Measurements from ENCODE around the gene TBX21.
"Not testable (repeated sequence)": the region's sequence is repeated elsewhere in the genome, so short reads cannot be mapped to it uniquely, and the experiment has no call there.

The TBX21 gene

DNA sequence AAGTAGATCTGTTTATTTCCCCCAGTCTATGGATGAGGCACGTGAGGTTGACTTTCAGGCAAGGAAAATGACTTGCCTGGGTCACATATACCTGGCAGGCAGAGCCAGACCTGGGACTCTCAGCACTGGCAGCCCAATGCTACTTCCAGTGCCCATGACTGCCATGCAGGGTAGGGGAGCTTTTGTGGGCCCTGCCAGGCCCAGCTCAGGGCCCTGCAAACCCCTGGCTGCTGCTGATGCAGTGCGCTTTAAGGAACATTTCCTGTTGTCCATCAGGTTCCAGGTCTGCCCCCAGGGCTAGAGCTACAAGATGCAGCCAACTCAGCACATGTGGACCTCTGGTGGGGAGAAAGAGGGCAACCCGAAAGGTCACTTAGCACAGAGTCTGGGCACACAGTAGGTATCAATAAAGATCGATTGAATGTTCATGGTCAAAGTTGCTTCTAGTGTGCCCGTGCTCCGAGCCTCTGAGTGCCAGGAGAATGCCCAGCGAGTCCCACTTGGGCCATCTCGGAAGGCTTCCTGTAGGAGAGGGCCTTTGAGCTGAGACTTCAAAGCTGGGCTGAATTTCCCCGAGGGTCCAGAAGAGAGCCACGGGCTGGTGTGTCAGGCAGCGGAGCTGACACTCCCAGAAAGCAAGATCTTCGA is 513 bp upstream of the TBX21 start:
- DNase-seq (ENCODE audit: low spot score): no peak

DNA sequence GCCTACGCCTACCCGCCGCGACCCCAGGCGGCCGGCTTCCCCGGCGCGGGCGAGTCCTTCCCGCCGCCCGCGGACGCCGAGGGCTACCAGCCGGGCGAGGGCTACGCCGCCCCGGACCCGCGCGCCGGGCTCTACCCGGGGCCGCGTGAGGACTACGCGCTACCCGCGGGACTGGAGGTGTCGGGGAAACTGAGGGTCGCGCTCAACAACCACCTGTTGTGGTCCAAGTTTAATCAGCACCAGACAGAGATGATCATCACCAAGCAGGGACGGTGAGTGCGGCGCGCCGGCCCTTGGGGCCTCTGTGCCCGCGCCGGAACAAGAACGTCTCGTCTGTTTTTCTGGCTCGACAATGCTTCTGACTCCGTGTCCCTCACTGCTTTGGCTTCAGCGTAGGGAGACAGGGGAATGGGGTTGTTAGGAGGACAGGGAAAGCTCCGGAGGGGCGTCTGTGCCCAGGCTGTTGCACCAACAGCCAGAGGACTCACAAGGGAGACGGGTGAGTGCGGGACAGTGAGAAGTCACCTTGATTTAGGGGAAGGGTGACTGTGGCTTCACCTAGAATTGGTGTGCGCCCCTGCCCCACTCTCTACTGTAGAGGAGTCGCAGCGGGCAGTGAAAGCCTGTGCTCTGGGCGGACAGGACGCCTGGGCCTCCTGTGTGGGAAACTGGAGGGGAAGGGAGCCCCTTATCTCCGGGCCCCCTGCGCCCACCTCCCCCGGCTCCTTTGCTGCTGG is 806 bp downstream of the TBX21 start:
- no peak for DNase-seq (ENCODE audit: low spot score)

- DNase-seq (ENCODE audit: low spot score): no peak
Observed at GRCh38 chr17:47735139-47735464, 2.1 kb downstream of the TBX21 start.

- DNase-seq (ENCODE audit: low spot score): no peak
Observed at GRCh38 chr17:47735536-47736011, 2.5 kb downstream of the TBX21 start.

DNA sequence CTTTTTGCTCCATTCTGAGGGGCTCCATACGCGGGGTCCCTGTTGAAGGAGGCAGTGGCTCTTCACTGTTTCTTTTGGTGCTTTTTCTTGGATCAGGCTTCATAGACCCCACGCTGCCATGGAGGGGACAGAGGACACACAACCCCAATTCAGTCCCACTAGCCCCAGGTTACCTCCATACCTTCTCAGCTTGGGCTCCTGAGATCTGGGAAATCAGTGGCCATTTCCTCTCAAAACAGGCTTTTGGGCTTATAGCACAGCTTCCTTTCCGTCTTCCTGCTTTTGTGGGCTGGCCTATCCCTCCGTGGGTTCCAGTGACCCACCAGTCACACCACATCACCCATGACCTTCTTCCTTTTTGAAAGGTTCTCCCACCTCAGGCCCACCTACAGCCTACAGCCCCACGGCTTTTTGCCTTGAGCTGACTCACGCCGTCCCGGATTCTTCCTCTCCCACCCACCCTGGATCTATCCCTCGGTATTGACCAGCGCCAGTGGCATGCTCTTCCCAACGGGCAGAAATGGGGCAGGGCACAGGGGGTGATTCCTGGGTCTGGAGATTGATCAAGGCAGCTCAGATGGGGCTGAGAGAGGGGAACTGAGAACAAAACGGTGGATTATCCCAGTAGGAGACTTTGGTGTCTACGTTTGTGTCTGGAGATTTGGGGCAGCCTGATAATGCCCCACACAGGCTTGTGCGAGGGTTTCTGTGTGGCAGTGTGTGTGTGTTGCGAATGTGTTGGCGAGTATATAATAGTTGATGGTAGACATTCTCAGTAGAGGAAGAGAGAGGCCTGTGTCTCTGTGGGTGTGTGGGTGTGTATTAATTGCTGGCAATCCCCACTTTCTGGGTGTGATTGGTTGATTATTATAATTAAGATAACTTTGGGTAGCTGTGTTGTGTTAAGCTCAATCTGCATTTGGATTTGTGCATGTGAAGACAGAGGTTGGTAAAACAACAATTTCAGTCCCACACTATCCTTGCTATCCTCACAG is 3.8 kb downstream of the TBX21 start:
- DNase-seq (ENCODE audit: low spot score): no peak

- DNase-seq (ENCODE audit: low spot score): no peak
Observed at GRCh38 chr17:47738178-47738577, 5.1 kb downstream of the TBX21 start.

DNA sequence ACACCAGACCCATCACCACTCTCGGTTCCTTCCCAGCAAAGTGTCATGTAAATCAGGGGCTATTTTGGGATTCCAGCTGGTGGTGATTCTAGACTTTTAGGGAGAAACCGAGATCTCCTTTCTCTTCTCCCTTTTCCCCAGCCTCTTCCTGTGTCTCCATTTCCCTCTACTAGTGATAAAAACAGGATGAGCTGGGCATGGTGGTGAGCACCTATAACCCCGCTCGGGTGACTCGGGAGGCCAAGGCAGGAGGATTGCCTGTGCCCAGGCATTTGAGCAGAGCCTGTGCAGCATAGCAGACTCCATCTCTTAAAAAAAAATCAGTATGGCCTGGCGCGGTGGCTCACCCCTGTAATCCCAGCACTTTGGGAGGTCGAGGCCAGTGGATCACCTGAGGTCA is 6.1 kb downstream of the TBX21 start:
- DNase-seq (ENCODE audit: low spot score): no peak

GRCh38 chr17:47739945-47740344 is 6.9 kb downstream of the TBX21 start:
- not testable (repeated sequence) for DNase-seq (ENCODE audit: low spot score)

DNA sequence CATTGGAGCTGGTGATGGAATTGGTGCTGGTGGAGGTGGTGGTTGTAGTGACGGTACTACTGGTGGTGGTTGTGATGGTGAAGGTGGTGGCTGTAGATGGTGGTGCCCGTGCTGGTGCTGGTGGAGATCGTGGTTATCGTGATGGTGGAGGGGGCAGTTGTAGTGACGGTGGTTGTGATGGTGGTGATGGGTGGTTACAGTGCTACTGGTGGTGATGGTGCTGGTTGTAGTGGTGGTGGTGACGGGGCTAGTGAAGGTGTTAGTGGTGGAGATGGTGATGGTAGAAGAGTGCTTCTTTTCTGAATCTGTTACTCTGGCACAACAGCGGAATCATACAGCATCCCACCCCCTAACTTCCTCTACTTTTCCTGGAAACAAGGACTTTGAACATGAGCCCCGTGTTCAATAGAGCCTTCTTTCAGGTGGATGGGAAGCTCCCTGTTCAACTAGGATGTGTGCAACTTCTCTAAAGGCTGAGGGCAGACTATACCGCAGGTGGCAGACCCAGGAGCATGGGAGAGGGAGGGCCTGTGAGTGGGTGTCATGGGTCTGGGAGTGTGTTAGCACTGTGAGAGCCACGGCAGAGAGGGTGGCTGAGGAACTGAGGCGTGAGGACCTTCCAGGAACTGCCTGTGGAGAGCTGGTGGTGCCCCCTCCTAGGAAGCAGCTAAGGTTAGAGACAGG is 8.2 kb downstream of the TBX21 start:
- DNase-seq (ENCODE audit: low spot score): no peak

DNA sequence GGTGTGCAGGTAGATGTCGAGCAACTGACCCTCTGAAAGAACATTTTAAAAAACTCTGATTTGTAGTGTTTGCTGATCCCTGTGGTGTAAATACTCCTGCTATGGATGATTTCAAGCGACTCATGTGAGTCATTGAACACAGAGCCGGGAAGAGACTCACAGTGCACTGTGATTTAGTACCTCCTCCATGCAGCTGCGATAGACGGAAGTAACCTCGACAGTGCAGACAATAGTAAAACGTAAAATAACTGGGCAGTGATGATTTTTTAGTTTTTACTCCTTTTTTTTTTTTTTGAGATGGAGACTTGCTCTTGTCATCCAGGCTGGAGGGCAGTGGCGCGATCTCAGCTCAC is 8.7 kb downstream of the TBX21 start:
- DNase-seq (ENCODE audit: low spot score): peak; percentile 44

DNA sequence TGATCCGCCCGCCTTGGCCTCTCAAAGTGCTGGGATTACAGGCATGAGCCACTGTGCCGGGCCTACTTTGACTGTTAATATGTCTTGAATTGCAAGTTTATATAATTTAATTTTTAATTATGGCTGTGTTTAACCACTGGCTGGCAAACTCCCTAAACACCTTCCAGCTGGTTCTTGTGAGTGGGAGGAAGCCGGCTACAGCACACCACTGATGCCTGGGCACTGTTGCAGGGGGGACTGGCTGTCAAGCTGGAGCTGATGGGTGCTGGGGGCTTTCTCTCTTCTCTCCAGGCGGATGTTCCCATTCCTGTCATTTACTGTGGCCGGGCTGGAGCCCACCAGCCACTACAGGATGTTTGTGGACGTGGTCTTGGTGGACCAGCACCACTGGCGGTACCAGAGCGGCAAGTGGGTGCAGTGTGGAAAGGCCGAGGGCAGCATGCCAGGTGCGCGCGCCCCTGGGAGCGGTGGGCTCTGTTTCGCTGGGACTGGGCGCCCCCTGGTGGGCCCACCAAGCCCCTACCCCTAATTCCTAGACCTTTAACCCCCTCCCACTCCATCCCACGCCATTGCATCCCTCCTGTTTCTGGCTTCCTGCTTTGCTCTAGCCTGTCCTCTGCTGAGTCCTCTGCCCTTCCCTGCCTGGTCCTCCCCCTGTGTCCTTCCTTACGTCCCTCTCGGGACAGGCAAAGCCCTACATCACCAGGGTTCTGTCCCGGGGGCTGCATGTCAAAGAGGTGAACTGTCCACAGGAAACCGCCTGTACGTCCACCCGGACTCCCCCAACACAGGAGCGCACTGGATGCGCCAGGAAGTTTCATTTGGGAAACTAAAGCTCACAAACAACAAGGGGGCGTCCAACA is 9.5 kb downstream of the TBX21 start:
- DNase-seq (ENCODE audit: low spot score): no peak

- no peak for DNase-seq (ENCODE audit: low spot score)
Observed at GRCh38 chr17:47744168-47745036, 11.4 kb downstream of the TBX21 start.

DNA sequence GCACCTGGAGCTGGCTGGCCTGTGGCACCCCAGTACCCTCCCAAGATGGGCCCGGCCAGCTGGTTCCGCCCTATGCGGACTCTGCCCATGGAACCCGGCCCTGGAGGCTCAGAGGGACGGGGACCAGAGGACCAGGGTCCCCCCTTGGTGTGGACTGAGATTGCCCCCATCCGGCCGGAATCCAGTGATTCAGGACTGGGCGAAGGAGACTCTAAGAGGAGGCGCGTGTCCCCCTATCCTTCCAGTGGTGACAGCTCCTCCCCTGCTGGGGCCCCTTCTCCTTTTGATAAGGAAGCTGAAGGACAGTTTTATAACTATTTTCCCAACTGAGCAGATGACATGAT is 12.0 kb downstream of the TBX21 start:
- DNase-seq (ENCODE audit: low spot score): no peak

DNA sequence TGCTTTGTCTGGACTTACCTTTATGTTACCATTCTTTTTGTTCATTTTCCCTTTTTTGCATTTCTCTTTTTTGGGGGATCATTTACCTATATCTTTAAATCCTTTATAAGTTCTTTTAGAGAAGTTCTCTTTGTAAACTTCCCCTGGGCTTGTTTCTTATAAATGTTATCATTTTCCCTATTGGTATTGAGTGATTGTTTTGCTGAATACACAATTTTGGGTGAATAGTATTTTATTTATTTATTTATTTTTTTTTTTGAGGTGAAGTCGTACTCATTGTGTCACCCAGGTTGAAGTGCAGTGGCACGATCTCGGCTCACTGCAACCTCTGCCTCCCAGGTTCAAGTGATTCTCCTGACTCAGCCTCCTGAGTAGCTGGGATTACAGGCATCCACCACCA is 18.4 kb downstream of the TBX21 start:
- no peak for DNase-seq (ENCODE audit: low spot score)

- peak; percentile 21 for DNase-seq (ENCODE audit: low spot score)
Observed at GRCh38 chr17:47757386-47757785, 24.4 kb downstream of the TBX21 start.

GRCh38 chr17:47760409-47761140 is 27.5 kb downstream of the TBX21 start:
- DNase-seq (ENCODE audit: low spot score): no peak

- DNase-seq (ENCODE audit: low spot score): no peak
Observed at GRCh38 chr17:47762728-47763127, 29.7 kb downstream of the TBX21 start.

DNA sequence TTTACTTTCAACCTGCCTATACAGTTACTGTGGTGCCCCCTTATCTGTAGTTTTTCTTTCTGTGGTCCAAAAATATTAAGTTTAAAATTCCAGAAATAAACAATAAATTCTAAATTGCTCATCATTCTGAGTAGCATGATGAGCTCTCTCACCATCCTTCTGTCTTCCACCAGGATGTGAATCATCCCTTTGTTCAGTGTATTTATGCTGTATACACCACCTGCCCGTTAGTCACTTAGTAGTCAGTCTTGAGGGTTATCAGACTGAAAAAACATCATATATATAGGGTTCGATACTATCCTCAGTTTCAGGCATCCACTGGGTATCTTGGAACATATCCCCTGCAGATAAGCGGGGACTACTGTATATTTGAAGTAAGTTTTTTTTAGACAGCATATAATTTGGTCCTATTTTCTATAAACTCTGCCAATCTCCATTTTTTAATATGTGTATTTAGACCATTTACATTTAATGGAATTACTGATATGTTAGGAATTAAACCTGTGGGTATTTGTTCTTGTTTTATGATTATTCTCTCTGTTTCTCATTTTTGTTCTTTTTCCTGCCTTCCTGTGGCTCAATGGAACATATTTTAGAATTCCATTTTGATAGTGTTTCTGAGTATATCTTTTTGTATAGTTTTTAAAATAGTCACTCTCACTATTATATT is 31.0 kb downstream of the TBX21 start:
- peak; percentile 55 for DNase-seq (ENCODE audit: low spot score)

DNA sequence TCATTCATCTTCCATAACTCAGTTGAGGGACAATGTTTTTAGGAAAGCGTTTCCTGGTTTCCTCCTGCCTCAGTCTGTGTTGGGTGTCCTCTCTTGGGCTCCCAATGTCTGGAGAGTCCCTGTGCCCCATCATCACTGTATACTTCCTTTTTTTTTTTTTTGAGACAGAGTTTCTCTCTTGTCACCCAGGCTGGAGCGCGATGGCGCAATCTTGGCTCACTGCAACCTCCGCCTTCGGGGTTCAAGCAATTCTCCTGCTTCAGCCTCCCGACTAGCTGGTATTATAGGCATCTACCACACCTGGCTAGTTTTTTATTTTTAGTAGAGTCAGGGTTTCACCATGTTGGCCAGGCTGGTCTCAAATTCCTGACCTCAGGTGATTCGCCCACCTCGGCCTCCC is 40.6 kb downstream of the TBX21 start:
- DNase-seq (ENCODE audit: low spot score): not testable (repeated sequence)

Data from RKO (cell line).